ENCODE data around the gene CGNL1.

GRCh38 chr15:57339321-57339720 is 37.0 kb upstream of the CGNL1 start:
- TF ChIP-seq CTCF (IDR thresholded peaks at IDR 0.05) (no peak), POLR2A (IDR thresholded peaks at IDR 0.05) (no peak)

Measured in lower leg skin (tissue), 3 donors.